Activated T-helper 9 cell treated with anti-CD3 and anti-CD28 coated beads, Interleukin-2, amount 50 U/mL, for 16 hours (primary cell): ENCODE data around the gene ATP2C1.

ENCODE experiments used
- DNase-seq: peaks from one replicate; pipeline ENCODE4 v3.0.0-alpha.2; 2020; ENCODE audit warnings: low read depth

ATP2C1 gene

DNA sequence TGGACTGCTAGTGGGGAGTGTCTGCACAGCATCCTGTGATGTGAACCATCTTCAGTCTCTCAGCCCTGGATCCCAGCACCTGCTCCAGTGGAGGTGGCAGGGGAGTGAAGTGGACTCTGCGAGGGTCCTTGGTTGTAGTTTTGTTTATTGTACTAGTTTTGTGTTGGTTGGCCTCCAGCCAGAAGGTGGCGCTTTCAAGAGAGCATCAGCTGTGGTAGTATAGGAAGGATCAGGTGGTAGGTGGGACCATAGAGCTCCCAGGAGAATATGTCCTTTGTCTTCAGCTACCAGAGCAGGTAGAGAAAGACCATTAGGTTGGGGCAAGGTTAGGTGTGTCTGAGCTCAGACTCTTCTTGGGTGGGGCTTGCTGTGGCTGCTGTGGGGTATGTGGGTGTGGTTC lies 153.7 kb downstream of the ATP2C1 start:
- DNase-seq: no peak

DNA sequence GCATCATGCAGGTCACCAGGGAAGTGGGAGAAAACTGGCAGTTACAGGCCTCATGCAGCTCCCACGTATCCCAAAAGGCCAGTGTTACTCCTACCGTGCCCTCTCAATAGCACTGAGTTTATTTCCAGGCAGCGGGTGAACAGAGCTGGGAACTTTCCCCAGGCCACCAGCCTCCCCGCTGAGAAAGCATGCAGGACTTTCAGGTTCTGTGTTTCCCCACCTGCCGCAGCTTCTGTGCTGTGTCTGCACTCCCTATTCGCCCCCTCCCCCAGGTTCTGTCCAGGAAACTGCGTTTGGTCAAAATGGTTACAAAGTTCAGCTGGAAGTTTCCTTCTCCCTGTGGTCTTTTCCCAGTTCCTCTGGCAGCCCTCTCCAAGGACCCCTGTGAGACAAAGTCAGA lies 154.1 kb downstream of the ATP2C1 start:
- no peak for DNase-seq

DNA sequence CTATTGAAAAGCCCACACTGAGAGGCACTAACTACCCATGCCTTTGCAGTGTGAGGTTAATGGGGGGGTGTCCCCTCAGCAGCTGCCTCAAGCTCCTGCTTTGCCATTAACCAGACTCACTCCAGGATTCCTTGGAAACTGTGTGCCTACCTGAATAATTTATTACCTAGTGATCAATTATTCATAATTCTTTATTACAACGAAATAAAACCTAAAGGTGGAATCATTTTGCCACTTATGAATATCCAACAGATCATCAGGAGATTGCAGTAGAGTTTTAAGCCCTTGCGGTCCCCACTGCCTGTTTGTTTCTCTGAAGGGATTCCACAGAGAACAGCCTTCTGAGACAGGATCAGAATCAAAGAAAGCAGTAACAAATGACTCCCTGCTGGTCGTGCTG lies 156.1 kb downstream of the ATP2C1 start:
- DNase-seq: no peak

DNA sequence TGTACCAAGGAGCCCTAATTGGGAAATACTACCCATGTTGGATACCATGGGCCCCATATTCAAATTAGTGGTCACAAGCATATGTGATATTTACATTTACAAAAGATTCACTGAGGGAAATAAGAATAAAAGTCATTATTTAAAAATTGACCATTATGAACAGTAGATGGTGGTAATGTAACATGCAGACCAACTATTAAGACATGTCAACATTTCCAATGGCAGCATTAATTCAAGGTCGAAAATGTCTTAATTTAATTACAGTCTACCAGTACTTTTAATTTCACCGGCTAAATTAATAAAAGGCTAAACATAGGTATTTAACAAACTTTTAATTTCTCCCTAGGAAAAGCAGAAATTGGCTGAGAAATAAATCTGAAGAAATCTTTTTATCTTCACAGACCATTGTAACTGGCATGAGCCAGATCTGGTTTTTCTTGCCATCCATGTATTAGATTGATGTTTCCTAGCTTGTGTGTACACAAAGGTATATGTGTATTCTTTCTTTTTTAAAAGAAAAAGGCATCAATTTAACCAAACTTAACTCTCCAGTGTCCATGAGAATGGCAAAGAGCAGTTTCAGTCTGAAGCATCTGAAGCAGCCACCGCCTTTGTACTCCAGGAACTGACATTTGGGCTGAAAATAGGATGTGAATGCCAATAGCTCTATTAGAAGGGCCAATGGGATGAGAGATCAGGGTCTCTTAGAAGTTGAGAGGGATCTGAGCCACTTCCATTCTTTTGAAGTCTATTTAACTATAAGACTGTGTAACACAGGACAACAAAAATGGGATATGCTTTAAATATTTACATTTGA lies 159.4 kb downstream of the ATP2C1 start:
- DNase-seq: no peak
